GM18858 (cell line): Measurements from ENCODE around the gene LMX1B.

Experiments used
- ATAC-seq: cut with Tn5 transposase; IDR thresholded peaks from one replicate; pipeline ENCODE4 v1.9.1; 2021; ENCODE audit not compliant: unreplicated experiment

The LMX1B gene

GRCh38 chr9:126617003-126617822, 3.5 kb downstream of the LMX1B start:
- ATAC-seq, result no peak

DNA sequence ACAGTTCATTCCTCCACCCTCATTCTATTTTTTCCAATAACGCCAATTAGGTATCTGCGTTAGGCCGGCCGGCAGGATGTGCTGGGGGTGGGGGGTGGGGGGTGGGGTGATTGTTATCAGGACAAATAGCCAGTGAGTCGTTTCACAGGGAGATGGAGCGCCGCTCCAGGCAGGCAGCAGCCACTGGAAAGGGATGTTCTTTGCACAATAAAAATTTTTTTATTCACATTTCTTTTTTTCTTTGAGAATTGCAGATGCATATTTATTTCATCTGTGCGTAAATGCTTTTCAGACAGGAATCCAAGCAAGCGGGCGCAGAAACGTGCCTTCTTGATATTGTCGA, 4.1 kb downstream of the LMX1B start:
- no peak for ATAC-seq

DNA sequence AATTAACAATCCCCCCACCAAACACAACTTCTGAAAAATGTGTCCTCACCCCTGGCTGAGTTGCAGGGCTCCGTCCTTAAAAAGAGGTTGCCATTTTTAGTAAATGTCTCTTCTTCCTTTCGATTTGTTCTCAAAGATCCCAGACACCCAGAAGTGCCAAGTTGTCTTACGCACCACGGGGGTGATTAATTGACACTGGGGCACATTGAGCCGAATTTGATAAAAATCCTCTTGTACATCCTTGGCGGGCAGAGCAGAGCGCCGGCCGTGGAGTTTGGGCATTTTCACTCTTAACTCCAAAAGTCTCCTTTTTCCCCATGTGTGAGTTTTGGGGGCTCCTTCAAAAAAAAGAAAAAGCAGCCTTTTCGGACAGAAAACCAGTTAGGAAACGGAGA, 4.5 kb downstream of the LMX1B start:
- no peak for ATAC-seq

DNA sequence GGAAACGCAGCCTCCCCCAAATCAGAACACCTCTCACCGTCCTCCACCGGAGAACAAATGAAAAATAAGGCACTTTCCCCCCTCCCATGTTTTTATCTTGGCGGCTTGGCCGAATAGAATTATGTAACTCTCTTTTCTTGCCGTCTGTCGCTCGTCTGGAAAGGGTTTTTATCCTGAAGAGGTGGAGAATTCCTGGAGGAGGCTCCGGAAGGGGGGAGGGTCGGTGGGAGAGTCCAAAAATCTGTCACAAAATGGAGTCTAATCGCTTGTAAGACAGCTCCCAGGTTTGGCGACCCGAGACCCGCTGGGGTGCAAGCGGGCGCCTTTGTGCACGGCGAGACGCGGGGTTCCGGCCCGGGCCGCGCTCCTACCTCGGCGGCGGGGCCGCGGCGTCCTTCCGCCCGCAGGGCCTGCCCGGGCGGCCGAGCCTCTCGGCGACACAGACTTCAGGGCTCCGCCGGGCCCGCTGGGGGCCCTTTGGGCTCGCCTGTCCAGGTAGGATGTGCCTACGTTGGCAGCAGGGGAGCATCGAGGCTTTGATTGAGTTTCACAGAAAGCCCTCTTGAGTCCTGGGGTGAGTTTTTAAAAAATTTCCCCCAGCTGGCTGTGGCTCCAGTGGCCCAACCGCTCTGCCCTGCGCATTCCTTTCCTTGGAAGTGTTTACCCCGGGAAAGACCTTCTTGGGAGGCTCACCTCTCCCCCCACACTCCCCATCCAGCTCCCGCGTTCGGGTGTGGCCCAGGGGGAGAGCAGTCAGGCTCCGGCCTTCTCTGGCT, 5.0 kb downstream of the LMX1B start:
- ATAC-seq, result no peak

GRCh38 chr9:126619361-126620135, 5.8 kb downstream of the LMX1B start:
- ATAC-seq, result no peak

GRCh38 chr9:126620478-126620877, 6.8 kb downstream of the LMX1B start:
- no peak for ATAC-seq

DNA sequence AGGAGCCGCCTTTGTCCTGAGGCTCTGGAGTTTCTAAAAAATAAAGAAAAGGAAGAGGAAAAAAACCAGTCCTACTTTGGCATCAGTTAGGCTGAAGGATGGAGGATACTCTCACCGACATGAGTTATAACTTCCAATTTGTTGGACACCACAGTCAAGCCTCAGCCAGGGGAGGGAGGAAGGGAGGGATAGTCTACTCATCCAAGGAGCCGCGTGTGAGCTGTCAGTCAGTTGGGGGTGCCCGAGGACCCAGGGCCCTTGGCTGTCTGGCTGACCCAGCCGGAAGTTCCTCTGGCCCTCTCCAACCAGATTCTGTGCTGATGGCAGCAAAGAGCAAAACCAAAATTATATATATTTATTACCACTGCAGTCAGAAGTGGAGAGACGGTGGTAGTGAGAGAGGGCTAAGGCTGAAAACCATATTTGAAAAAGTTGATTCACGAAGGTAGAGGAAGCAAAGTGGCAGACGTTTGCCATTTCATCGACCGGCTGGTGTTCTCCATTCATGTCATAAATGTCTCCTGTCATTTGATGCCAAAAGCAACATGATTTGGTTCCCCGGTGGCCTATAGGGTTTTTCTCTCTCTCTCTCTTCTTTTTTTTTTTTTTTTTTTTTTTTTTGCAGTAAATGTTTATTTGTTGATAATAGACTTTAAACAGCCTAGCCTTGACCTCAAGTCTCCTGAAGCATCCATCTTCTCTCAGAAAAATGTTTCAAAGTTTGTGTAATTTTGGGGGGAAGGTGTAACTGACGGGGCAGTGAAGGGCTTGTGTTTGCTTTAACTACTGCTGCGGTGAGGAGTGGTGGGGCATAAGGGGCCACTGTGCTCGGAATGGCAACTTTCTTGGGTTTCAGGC, 7.6 kb downstream of the LMX1B start:
- no peak for ATAC-seq

DNA sequence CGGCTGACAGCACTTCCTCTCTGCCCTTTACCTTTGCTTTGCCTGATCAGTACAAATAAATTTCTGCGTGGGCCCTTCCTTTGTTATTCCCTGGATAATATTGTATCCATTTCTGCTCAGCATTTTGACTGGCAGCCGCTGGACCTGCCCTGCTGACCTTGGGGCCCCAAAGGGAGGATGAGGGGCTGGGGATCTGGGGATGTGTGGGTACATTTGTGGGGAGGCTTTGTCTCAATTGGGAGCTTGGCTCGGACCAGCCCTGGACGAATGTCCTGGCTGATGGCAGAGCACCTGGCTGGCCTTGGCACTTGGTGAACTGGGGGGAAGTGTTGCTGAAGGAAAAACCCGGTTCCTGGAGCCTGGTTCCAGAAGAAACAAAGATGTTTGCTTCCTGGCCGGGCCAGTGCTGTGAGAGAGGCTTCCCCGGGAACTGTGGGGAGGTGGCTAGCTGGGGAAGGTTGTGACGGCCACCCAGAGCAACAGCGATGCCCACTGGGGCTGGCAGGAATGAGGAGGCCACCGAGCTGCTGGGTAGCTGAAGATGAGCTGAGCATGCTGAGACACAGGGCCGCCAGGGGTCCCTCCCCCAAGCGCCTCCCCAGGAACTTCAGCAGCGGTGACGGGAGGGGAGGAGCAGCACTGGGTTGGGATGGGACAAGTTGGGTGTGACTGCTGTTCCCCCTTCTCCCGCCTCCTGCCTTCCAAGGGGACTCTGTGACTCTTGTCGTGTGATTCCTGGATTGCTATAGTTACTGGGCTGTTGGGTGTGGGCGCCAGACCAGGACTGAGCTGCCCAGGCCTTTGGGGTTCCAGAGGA, 8.4 kb downstream of the LMX1B start:
- ATAC-seq, result no peak

- no peak for ATAC-seq
Observed at GRCh38 chr9:126623314-126623666, 9.6 kb downstream of the LMX1B start.

- no peak for ATAC-seq
Observed at GRCh38 chr9:126623667-126624478, 10.1 kb downstream of the LMX1B start.

DNA sequence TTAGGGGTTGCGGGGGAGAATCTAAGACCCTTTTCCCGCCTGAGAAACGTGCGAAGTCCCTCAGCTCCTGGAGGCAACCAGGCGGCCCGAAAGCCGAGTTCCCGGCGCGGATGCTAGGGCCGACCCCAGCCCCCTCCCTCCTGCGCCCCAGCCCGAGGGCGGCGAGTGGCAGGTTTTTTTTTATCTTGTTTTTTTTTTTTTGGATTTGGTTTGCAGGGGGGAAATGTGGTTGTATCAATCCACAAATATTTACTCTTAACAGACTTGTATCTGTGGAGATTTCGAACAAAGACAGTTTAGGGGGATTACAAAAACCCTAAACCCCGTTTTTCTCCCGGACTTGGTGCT, 10.7 kb downstream of the LMX1B start:
- ATAC-seq, result no peak

- no peak for ATAC-seq
Observed at GRCh38 chr9:126624912-126625311, 11.2 kb downstream of the LMX1B start.

- ATAC-seq, result no peak
Observed at GRCh38 chr9:126625329-126626126, 11.8 kb downstream of the LMX1B start.

DNA sequence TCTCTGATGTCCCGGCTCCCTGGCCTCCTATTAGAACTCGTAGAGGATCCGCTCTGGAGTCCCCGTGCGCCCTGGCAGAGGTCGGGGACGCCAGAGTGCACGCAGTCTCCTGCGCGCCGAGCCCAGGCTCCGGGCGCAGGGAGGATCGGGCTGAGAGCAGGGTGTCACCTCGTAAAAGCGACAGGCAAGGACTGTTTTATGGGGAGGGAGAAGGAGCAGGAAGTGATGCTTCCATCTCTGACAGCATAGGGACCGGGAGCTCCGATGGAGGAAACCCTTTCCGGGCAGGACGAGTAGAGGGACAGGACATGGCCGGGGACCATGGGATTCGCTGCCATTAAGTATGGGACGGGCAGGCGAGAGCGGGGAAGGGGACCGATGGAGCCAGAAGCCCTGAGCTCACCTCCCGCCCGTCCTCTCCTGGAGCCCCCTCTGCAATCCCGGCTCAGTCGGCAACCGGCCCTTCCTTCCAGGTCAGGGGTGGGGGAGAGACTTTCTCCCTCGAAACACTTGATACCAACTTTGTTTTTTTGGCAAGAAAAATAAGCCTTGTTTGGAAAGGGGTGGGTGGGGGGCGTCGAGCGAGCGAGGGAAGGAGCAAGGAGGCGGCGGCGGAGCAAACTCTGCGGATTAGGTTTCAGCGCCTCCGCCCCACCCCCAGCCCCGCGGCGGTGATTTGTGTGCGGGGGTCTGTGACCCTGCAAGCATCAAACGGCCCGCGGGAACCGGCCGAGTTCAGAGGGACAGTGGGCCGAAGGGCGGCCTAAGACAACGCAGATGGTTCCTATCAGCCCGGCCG, 12.6 kb downstream of the LMX1B start:
- no peak for ATAC-seq

DNA sequence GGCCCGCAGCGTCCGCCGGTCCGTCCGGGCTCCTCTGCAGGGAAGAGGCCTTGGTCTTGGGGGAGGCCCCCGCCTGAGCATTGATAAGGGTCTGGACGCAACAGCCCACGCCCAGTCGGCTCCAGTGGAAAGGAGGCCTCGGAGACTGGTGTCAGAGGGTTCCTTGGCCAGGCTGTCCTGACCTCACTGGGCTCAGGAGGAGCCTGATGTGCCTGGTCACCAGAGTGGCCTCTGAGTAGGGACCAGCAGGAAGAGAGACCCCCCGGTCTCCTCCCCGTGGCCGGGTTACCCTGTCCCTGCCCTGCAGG, 13.2 kb downstream of the LMX1B start:
- no peak for ATAC-seq

GRCh38 chr9:126628146-126628545, 14.4 kb downstream of the LMX1B start:
- no peak for ATAC-seq

DNA sequence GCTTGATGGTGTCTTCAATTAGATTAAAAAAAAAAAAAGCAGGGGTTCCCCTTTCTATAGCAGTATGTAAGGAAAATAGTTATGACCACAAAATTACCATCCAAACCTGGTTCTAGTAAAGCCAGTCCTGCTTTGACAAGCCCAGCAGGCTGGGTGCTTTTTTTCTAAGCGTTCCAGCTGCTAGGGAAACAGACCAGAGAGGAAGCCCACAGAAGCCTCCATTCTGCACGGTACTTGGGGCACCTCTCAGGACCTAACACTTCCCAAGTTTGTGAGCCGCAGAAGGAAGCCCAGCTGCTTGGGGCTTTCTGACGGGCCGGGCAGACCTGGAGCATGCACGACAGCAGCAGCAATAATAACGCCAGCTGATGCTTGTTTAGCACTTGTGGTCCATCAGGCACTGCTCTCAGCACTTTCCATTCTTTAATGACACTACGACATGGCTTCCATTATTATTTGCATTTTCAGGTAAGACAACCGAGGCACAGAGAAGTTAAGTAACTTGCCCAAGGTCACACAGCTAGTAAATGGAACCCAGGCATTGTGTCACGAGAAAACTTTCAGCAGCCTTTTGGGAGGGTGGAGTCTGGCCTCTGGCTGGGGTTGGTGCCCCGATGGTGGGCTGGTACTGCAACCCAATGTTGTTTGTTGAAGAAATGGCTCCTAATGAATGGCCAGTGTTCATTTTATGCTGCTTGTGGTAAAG, 15.4 kb downstream of the LMX1B start:
- ATAC-seq, result no peak
